A549 (cell line): ENCODE results near the gene GALNT14. TPM values are rescaled to one million over a fixed set of nuclear protein-coding genes. Genes with fewer than 3 reads are reported as not detected.

Source experiments
- ATAC-seq, 2 experiments: fragments of 200-7000 bp in 1 of 2; fragments of >200 bp in 1 of 2; cut with Nextera tagmentation in 1 of 2; cut with Tn5 transposase in 1 of 2; 3 replicates each; pipeline versions ENCODE4 v1.8.0 to v1.9.1; 2018 to 2020; ENCODE audit warnings: mild to moderate bottlenecking in 1 of 2, moderate library complexity in 1 of 2
- CTCF ChIA-PET: fragments of 300-600 bp; sonication (Branson Sonifier 250); formaldehyde crosslinking; extraction: SDS; loops from one replicate; lab custom pipeline; 2021; ENCODE audit warnings: antibody characterized with exemption, inconsistent platforms; lab: Yijun Ruan, JAX
- POLR2A ChIA-PET: fragments of 350-600 bp; formaldehyde crosslinking; extraction: SDS; loops from one replicate; lab custom pipeline; 2021; ENCODE audit warnings: antibody characterized with exemption, inconsistent platforms; lab: Yijun Ruan, JAX
- DNase-seq, 2 experiments: peaks; one replicate each; pipeline versions ENCODE4 v3.0.0 to v3.0.0-alpha.2; 2011 to 2016; ENCODE audit warnings: low read depth in 1 of 2, low spot score in 1 of 2
- FAIRE-seq: peaks from 2 replicates; lab custom pipeline; 2011; peaks lifted over from hg19 to GRCh38; lab: Jason Lieb, UNC
- H3K27ac ChIP-seq, 2 experiments: fragments of >200 bp; sonication (Bioruptor Twin); formaldehyde crosslinking; 3 replicates each; pipeline ENCODE4 v1.5.1; 2016 to 2017
- H3K4me1 ChIP-seq: fragments of >200 bp; sonication (Bioruptor Twin); formaldehyde crosslinking; 3 replicates; pipeline ENCODE4 v1.6.1; 2016
- H3K4me2 ChIP-seq: fragments of >200 bp; sonication (Bioruptor Twin); formaldehyde crosslinking; 3 replicates; pipeline ENCODE4 v1.6.1; 2016
- H3K4me3 ChIP-seq: fragments of >200 bp; sonication (Bioruptor Twin); formaldehyde crosslinking; 3 replicates; pipeline ENCODE4 v1.5.1; 2016
- H3K9me3 ChIP-seq: fragments of >200 bp; sonication (Bioruptor Twin); formaldehyde crosslinking; 3 replicates; pipeline ENCODE4 v1.6.1; 2016
- BHLHE40 ChIP-seq: IDR thresholded peaks from 2 replicates; pipeline ENCODE4 v1.6.1; 2012; ENCODE audit warnings: low read depth, low read length, inconsistent platforms
- CBX8 ChIP-seq: fragments of 200-600 bp; sonication (generic); IDR thresholded peaks from 2 replicates; pipeline ENCODE4 v1.6.1; 2016
- CHD2 ChIP-seq: fragments of 150-350 bp; IDR thresholded peaks from 2 replicates; pipeline ENCODE4 v1.6.1; 2014; ENCODE audit warnings: low read length; ENCODE audit not compliant: partially characterized antibody
- CTCF ChIP-seq: fragments of >200 bp; sonication (Bioruptor Twin); formaldehyde crosslinking; IDR thresholded peaks from 3 replicates; pipeline ENCODE4 v1.5.1; 2016
- E2F6 ChIP-seq: IDR thresholded peaks from 2 replicates; pipeline ENCODE4 v1.6.1; 2012; ENCODE audit warnings: low read depth, borderline replicate concordance
- EHMT2 ChIP-seq: fragments of 200-600 bp; sonication (generic); IDR thresholded peaks from 2 replicates; pipeline ENCODE4 v1.6.1; 2016; ENCODE audit warnings: antibody characterized with exemption, low read depth, mild to moderate bottlenecking, moderate library complexity
- ESRRA ChIP-seq: fragments of 150-350 bp; IDR thresholded peaks from 2 replicates; pipeline ENCODE4 v1.6.1; 2014; ENCODE audit warnings: mild to moderate bottlenecking, low read length, borderline replicate concordance
- FOSB ChIP-seq: fragments of 250-450 bp; sonication (Bioruptor Pico); IDR thresholded peaks from 2 replicates; pipeline ENCODE4 v1.5.0; 2020; ENCODE audit warnings: mild to moderate bottlenecking, moderate library complexity
- GATA3 ChIP-seq: IDR thresholded peaks from 2 replicates; pipeline ENCODE4 v1.6.1; 2012; ENCODE audit warnings: borderline replicate concordance
- HEYL ChIP-seq: fragments of 250-450 bp; sonication (Bioruptor Pico); IDR thresholded peaks from 2 replicates; pipeline ENCODE4 v1.8.0; 2021; ENCODE audit warnings: mild to moderate bottlenecking, moderate library complexity
- HOXB5 ChIP-seq: fragments of 250-450 bp; sonication (Bioruptor Pico); IDR thresholded peaks from 2 replicates; pipeline ENCODE4 v1.5.0; 2020; ENCODE audit warnings: mild to moderate bottlenecking, moderate library complexity
- JUN ChIP-seq, 2 experiments: fragments of >200 bp; sonication (Bioruptor Twin); formaldehyde crosslinking; IDR thresholded peaks; 2 replicates in 1 of 2; 3 replicates in 1 of 2; pipeline ENCODE4 v1.6.1; 2016 to 2017
- JUNB ChIP-seq: fragments of >200 bp; sonication (Bioruptor Twin); formaldehyde crosslinking; IDR thresholded peaks from 2 replicates; pipeline ENCODE4 v1.6.1; 2016
- MAFK ChIP-seq: fragments of 450-650 bp; IDR thresholded peaks from 2 replicates; pipeline ENCODE4 v1.6.1; 2014; ENCODE audit not compliant: partially characterized antibody
- NPAS2 ChIP-seq: fragments of 250-450 bp; sonication (Bioruptor Pico); IDR thresholded peaks from 2 replicates; pipeline ENCODE4 v1.8.0; 2022; ENCODE audit warnings: mild to moderate bottlenecking, moderate library complexity, borderline replicate concordance
- PBX3 ChIP-seq: IDR thresholded peaks from 2 replicates; pipeline ENCODE4 v1.6.1; 2012
- POLR2A ChIP-seq: IDR thresholded peaks from 2 replicates; pipeline ENCODE4 v1.6.1; 2012; ENCODE audit warnings: mild to moderate bottlenecking, low read length
- RARB ChIP-seq: fragments of 250-450 bp; sonication (Bioruptor Pico); IDR thresholded peaks from 2 replicates; pipeline ENCODE4 v1.8.0; 2021; ENCODE audit warnings: mild to moderate bottlenecking, moderate library complexity
- TFCP2L1 ChIP-seq: fragments of 250-450 bp; sonication (Bioruptor Pico); IDR thresholded peaks from 2 replicates; pipeline ENCODE4 v1.5.0; 2021; ENCODE audit warnings: mild to moderate bottlenecking
- WGBS: methylation state at CpG from one replicate; pipeline ENCODE4 v1.1.6; 2017; ENCODE audit errors: missing lambda C conversion rate; 5-methylcytosine and 5-hydroxymethylcytosine counted together
- polyA plus RNA-seq, 4 experiments: library from polyadenylated mRNA; depleted of rRNA in 3 of 4; stranded (reverse); fragments of >200 nt; fragmentation: RNase III in 1 of 4; extraction: RNeasy Plus Mini Kit Qiagen cat#74134 plus additional on column Dnase treatment in 1 of 4; gene quantifications; 2 replicates in 3 of 4; 3 replicates in 1 of 4; pipeline ENCODE4 v1.2.3, GENCODE V29; 2011 to 2017
- TF ChIP-seq, protein P1 (sequence below): fragments of 450-650 bp; IDR thresholded peaks from 2 replicates; pipeline ENCODE4 v1.6.1; 2014; ENCODE audit warnings: antibody characterized with exemption
- TF ChIP-seq, protein P2 (sequence below): fragments of 250-450 bp; sonication (Bioruptor Pico); IDR thresholded peaks from 2 replicates; pipeline ENCODE4 v1.5.0; 2021; ENCODE audit warnings: mild to moderate bottlenecking, moderate library complexity, borderline replicate concordance

Gene GALNT14
- polyA plus RNA-seq, 2 of the 4 experiments (the other 2 are of a cell fraction), result 34.4 to 38.3 TPM

DNA sequence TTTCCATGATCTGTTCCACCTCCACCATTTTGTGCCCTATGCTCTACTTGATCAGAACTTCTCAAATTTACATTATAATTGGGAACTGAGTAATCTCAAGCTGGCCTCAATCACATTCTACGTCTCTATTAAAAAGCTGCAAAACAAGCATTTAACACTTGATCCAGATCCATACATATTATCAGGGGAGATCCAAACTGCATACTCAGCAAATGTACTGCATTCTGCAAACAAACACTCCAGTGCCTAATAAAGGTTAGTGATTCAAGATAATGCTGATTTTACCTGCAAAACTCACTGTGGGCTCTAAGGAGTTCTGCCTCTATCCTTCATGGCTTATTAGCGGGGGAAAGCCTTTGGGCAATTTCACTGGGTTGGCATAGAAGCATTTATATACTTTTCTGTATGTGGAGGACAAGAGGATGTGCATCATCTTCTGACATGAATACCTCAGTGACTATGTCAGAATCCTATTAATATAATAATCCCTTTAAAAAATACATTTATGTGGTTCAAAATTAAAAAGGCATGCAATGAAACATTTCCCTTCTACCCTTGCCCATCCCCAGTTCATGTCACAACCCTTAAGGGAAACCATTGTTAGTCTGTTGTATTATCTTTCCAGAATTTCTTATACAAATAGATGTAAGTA lies 40.2 kb downstream of the GALNT14 start:
- ChIA-PET CTCF (no interaction called here), POLR2A (no interaction called here)
- ATAC-seq (no peak), DNase-seq (no peak), FAIRE-seq (no peak)
- Histone ChIP-seq H3K4me3 (no peak overlapping the region), H3K4me2 (no peak overlapping the region), H3K4me1 (no peaks in the 10 kb centered on the region), H3K9me3 (no peaks in the 10 kb centered on the region), H3K27ac (no peak overlapping the region)
- WGBS, result 46% methylated on average over 2 of the region's 2 CpGs
- TF ChIP-seq MAFK, result peak; percentile 91
- TF ChIP-seq ESRRA, result no peak

DNA sequence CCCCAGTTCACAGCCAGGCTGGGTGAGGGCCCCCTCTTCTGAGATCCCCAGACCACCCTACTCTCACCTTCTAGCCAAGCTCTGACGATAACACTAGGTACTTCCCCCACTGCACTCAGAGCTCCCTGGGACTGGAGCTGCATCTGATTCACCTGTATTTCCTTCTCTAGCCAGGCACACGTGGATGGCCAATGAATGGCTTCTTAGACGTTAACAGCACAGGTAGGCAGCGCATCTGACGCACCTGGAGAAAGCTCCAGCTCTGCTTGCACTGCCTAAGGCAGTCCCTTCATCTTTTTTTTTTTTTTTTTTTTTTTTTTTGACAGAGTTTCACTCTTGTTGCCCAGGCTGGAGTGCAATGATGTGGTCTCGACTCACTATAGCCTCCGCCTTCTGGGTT lies 48.1 kb downstream of the GALNT14 start:
- DNase-seq, result no peak
- no peak overlapping the region for H3K4me2 ChIP-seq
- FAIRE-seq, result no peak
- H3K4me1 ChIP-seq, result no peaks in the 10 kb centered on the region
- ChIA-PET POLR2A (interaction anchor here (0.7 kb wide), 1 partner anchor 12 kb away, joined by 3 read pairs; no protein-coding TSS in a partner anchor), CTCF (interaction anchor here (1.1 to 1.3 kb wide), 2 partner anchors 36 to 49 kb away, joined by 3 read pairs; partner anchors contain the start of gene GALNT14)
- H3K9me3 ChIP-seq, result no peaks in the 10 kb centered on the region
- no peak overlapping the region for H3K27ac ChIP-seq
- TF ChIP-seq FOSB, result no peak
- no peak for TF ChIP-seq HEYL (CRISPR knock-in tag)
- no peak for TF ChIP-seq CTCF
- no peak for TF ChIP-seq POLR2A
- no peak for TF ChIP-seq BHLHE40
- no peak for TF ChIP-seq CHD2
- TF ChIP-seq, protein P1, sequence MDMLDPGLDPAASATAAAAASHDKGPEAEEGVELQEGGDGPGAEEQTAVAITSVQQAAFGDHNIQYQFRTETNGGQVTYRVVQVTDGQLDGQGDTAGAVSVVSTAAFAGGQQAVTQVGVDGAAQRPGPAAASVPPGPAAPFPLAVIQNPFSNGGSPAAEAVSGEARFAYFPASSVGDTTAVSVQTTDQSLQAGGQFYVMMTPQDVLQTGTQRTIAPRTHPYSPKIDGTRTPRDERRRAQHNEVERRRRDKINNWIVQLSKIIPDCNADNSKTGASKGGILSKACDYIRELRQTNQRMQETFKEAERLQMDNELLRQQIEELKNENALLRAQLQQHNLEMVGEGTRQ, result no peak
- TF ChIP-seq MAFK, result no peak
- no peak for TF ChIP-seq GATA3
- ATAC-seq, result no peak
- WGBS, result 91% methylated on average over 7 of the region's 7 CpGs
- no peak overlapping the region for H3K4me3 ChIP-seq

DNA sequence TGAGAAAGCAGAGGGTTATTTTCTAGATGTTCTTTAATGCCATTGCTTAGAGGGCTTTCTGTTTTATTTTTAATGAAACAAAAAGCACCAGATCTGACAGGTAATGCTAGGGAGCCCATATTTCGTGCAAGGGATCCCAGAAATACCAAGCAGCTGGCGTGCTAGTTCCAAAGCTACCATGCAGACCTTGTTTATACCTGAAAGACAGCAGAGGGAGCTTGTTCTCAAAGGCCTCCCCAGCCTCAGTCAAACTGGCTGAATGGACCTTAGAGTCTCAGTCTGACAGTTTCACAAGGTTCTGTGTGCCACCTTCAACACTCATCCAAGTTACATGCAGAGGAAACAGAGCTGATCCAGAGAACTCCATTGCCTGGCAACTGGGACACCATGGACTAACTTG lies 48.6 kb downstream of the GALNT14 start:
- Histone ChIP-seq H3K9me3 (no peaks in the 10 kb centered on the region), H3K4me3 (no peak overlapping the region), H3K27ac (no peak overlapping the region), H3K4me1 (no peaks in the 10 kb centered on the region), H3K4me2 (no peak overlapping the region)
- WGBS, result 85% methylated on average over 2 of the region's 2 CpGs
- FAIRE-seq (no peak), ATAC-seq (no peak), DNase-seq (no peak)
- TF ChIP-seq, protein P2, sequence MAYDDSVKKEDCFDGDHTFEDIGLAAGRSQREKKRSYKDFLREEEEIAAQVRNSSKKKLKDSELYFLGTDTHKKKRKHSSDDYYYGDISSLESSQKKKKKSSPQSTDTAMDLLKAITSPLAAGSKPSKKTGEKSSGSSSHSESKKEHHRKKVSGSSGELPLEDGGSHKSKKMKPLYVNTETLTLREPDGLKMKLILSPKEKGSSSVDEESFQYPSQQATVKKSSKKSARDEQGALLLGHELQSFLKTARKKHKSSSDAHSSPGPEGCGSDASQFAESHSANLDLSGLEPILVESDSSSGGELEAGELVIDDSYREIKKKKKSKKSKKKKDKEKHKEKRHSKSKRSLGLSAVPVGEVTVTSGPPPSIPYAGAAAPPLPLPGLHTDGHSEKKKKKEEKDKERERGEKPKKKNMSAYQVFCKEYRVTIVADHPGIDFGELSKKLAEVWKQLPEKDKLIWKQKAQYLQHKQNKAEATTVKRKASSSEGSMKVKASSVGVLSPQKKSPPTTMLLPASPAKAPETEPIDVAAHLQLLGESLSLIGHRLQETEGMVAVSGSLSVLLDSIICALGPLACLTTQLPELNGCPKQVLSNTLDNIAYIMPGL, result no peak
- TF ChIP-seq CBX8, result no peak
- TF ChIP-seq HOXB5 (CRISPR knock-in tag), result no peak
- no peak for TF ChIP-seq JUN (IDR thresholded peaks at IDR 0.05)
- no peak for TF ChIP-seq NPAS2
- TF ChIP-seq MAFK, result no peak
- TF ChIP-seq ESRRA, result no peak
- TF ChIP-seq PBX3, result no peak
- TF ChIP-seq RARB (CRISPR knock-in tag), result no peak
- TF ChIP-seq EHMT2, result no peak
- no peak for TF ChIP-seq JUNB
- TF ChIP-seq E2F6, result no peak
- TF ChIP-seq TFCP2L1 (CRISPR knock-in tag), result no peak
- ChIA-PET CTCF (interaction anchor here (0.6 to 1.1 kb wide), 3 partner anchors 20 to 80 kb away, joined by 3 to 6 read pairs (median 3); no protein-coding TSS in a partner anchor), POLR2A (no interaction called here)
